A549 (cell line): ENCODE results near the gene ZNF362.

Experiments
- GATA3 ChIP-seq: IDR thresholded peaks from 2 replicates; pipeline ENCODE4 v1.6.1; 2012; ENCODE audit warnings: borderline replicate concordance
- HOXB13 ChIP-seq: fragments of 250-450 bp; sonication (Bioruptor Pico); IDR thresholded peaks from 2 replicates; pipeline ENCODE4 v1.5.0; 2020; ENCODE audit warnings: low read depth, mild to moderate bottlenecking, moderate library complexity
- MAFK ChIP-seq: fragments of 450-650 bp; IDR thresholded peaks from 2 replicates; pipeline ENCODE4 v1.6.1; 2014; ENCODE audit not compliant: partially characterized antibody
- POLR2A ChIP-seq: IDR thresholded peaks from 2 replicates; pipeline ENCODE4 v1.6.1; 2012; ENCODE audit warnings: mild to moderate bottlenecking, low read length
- POLR2AphosphoS2 ChIP-seq: conservative IDR thresholded peaks from 2 replicates; pipeline ENCODE4 v1.6.1; 2012; ENCODE audit warnings: low read length, improper control_type of control experiment, inconsistent platforms
- TF ChIP-seq, protein P1 (sequence below): fragments of 200-600 bp; sonication (generic); IDR thresholded peaks from 2 replicates; pipeline ENCODE4 v1.6.1; 2016; ENCODE audit warnings: antibody characterized with exemption, mild to moderate bottlenecking, moderate library complexity
- TF ChIP-seq, protein P2 (sequence below): fragments of >200 bp; sonication (Bioruptor Twin); formaldehyde crosslinking; IDR thresholded peaks from 3 replicates; pipeline ENCODE4 v1.5.1; 2016
- TF ChIP-seq, protein P3 (sequence below): IDR thresholded peaks from 2 replicates; pipeline ENCODE4 v1.6.1; 2012

DNA sequence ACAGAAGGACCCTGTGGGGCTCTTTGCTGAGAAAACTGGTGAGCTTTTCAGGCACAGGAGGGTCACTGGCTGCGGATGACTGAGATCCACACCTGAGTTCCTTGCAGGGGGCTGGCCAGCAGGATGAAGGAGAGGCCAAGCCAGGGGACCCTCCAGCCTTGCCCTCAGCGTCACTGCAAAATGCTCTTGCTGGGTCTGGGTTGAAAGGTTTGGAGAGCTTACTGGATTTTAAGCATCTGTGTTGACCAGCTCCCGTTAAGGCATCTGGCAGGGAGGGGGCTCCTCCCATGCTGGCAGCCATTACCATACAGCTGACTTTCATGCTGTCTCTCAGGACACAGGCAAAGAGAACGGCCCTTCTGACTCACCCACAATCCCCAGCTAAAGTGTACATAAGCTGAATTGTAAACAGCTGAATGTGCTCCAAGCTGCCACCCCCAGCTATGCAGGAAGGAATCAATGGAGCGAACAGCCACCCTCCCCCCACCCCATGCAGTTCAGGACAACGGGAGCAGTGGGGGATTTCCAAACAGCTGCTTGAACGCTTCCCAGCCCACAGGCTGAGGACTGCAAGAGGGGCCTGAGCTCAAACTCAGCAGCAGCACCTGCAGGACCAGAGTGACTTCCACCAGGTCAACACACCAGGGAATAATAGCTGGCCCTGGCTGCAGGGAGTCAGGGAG is 85.9 kb downstream of the ZNF362 start:
- TF ChIP-seq, protein P1, sequence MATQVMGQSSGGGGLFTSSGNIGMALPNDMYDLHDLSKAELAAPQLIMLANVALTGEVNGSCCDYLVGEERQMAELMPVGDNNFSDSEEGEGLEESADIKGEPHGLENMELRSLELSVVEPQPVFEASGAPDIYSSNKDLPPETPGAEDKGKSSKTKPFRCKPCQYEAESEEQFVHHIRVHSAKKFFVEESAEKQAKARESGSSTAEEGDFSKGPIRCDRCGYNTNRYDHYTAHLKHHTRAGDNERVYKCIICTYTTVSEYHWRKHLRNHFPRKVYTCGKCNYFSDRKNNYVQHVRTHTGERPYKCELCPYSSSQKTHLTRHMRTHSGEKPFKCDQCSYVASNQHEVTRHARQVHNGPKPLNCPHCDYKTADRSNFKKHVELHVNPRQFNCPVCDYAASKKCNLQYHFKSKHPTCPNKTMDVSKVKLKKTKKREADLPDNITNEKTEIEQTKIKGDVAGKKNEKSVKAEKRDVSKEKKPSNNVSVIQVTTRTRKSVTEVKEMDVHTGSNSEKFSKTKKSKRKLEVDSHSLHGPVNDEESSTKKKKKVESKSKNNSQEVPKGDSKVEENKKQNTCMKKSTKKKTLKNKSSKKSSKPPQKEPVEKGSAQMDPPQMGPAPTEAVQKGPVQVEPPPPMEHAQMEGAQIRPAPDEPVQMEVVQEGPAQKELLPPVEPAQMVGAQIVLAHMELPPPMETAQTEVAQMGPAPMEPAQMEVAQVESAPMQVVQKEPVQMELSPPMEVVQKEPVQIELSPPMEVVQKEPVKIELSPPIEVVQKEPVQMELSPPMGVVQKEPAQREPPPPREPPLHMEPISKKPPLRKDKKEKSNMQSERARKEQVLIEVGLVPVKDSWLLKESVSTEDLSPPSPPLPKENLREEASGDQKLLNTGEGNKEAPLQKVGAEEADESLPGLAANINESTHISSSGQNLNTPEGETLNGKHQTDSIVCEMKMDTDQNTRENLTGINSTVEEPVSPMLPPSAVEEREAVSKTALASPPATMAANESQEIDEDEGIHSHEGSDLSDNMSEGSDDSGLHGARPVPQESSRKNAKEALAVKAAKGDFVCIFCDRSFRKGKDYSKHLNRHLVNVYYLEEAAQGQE: no peak
- TF ChIP-seq GATA3 (peak; percentile 83; the same call in 1 of the 2 replicates), POLR2AphosphoS2 (no peak), POLR2A (no peak), HOXB13 (CRISPR knock-in tag) (no peak), MAFK (no peak)
- TF ChIP-seq, protein P2, sequence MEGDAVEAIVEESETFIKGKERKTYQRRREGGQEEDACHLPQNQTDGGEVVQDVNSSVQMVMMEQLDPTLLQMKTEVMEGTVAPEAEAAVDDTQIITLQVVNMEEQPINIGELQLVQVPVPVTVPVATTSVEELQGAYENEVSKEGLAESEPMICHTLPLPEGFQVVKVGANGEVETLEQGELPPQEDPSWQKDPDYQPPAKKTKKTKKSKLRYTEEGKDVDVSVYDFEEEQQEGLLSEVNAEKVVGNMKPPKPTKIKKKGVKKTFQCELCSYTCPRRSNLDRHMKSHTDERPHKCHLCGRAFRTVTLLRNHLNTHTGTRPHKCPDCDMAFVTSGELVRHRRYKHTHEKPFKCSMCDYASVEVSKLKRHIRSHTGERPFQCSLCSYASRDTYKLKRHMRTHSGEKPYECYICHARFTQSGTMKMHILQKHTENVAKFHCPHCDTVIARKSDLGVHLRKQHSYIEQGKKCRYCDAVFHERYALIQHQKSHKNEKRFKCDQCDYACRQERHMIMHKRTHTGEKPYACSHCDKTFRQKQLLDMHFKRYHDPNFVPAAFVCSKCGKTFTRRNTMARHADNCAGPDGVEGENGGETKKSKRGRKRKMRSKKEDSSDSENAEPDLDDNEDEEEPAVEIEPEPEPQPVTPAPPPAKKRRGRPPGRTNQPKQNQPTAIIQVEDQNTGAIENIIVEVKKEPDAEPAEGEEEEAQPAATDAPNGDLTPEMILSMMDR: no peak
- TF ChIP-seq, protein P3, sequence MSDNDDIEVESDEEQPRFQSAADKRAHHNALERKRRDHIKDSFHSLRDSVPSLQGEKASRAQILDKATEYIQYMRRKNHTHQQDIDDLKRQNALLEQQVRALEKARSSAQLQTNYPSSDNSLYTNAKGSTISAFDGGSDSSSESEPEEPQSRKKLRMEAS: peak; percentile 85
